Measurements from ENCODE around the gene EPN3. TPM values are rescaled to one million over a fixed set of nuclear protein-coding genes. Genes with fewer than 3 reads are reported as not detected.
A peak's percentile ranks its signal among the peaks of the same experiment; 100 is the strongest.

EPN3 gene
- total RNA-seq, 2 donors from 2014 or later: 18.3 to 79.8 TPM

DNA sequence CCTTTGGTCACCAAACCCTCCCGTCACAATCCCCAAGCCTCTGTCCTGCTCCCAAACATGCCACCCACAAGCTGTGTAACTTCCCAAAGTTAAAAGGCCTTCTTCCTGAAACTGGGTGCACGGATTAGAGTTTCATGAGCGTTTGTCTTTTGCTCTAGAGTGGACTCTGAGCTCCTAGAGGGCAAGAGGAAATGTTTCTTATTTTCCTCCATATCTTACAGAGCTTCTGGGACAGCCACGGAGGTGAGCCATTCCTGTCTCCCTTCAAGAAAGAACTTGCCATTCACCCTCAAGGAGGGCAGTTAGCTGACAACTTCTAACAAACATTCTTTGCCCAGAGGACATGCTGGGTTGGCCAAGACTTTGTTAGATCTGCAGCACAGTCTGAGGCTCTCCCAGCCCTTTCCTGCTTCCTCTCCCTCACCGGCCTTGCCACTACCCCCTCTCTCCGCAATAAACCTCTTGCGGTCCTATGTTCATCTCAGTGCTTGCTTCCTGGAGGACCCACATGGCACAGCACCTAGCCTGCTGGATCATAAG is 26.9 kb upstream of the EPN3 start:
- Histone ChIP-seq H3K36me3 (no peaks in the 10 kb centered on the region), H3K27me3 (no peaks in the 10 kb centered on the region), H3K27ac (peak overlapping the region; percentile 60), H3K9ac (ENCODE audit: low read depth in 2 of 2, low read length in 2 of 2) (peak overlapping the region in 1 of 2 donors; percentile 51), H3K4me1 (no peaks in the 10 kb centered on the region), H3K9me3 (no peaks in the 10 kb centered on the region), H3K4me3 (no peak overlapping the region)
- TF ChIP-seq, protein P1, sequence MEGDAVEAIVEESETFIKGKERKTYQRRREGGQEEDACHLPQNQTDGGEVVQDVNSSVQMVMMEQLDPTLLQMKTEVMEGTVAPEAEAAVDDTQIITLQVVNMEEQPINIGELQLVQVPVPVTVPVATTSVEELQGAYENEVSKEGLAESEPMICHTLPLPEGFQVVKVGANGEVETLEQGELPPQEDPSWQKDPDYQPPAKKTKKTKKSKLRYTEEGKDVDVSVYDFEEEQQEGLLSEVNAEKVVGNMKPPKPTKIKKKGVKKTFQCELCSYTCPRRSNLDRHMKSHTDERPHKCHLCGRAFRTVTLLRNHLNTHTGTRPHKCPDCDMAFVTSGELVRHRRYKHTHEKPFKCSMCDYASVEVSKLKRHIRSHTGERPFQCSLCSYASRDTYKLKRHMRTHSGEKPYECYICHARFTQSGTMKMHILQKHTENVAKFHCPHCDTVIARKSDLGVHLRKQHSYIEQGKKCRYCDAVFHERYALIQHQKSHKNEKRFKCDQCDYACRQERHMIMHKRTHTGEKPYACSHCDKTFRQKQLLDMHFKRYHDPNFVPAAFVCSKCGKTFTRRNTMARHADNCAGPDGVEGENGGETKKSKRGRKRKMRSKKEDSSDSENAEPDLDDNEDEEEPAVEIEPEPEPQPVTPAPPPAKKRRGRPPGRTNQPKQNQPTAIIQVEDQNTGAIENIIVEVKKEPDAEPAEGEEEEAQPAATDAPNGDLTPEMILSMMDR (IDR thresholded peaks at IDR 0.05): no peak
- intact Hi-C loops (cut with DNase I): no loop called here
- DNase-seq: no peak

DNA sequence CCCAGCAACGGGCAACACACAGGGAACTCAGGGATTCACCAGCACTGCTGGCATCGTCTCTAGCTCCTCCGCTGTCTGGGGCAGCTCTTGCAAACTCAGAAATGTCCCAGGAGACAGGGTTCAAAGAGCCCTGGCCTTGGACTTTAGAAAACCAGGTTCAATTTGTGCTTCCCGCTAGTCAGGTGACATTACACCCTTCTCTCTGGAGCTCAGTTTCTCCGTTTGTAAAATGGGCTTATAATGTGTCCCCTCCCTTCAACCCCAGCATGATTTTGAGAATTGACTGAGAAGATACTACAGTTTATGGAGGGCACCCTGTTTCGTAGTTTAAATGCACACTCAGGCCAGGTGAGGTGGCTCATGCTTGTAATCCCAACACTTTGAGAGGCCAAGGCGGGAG is 26.2 kb upstream of the EPN3 start:
- H3K9ac ChIP-seq (ENCODE audit: low read depth in 2 of 2, low read length in 2 of 2): peak overlapping the region in 1 of 2 donors; percentile 51
- H3K4me3 ChIP-seq: no peak overlapping the region
- DNase-seq: no peak
- intact Hi-C loops (cut with DNase I): no loop called here
- no peaks in the 10 kb centered on the region for H3K36me3 ChIP-seq
- H3K27ac ChIP-seq: peak overlapping the region; percentile 60
- H3K4me1 ChIP-seq: no peaks in the 10 kb centered on the region
- TF ChIP-seq, protein P1 (IDR thresholded peaks at IDR 0.05): no peak
- H3K9me3 ChIP-seq: no peaks in the 10 kb centered on the region
- no peaks in the 10 kb centered on the region for H3K27me3 ChIP-seq

DNA sequence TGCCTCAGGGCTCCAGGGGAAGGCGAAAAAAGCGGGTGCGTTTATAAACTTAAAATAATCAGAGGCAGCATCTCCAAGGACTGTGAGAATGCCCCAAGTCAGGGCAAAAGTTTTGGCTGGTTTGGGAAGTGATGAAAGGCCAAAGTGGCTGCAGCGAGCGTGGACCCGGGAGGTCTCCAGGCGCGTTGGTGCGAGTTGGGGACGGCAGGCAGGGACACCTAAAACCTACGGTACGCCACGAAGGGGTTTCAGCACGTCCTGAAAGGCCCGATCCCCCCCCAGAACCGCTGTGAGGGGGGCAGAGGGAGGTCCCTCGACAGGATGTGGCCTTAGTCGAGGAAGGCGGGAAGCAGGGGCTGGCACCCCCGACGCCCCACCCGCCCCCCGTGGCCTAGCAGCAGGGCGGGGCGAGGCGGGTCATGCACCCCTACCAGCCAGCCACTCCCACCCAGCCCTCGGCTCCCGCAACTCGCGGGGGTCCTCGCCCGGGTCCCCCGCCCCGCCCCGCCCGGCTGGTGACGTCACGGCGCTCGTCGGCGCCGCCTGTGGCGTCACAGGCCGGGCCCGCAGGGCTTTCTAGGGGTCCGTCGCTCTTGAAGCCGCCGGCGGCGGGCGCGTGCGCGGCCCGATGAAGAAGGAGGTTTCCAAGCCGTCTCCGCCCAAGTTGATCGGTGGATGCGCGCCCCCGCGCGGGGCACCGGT is 24.5 kb upstream of the EPN3 start, which contains the start of gene MYCBPAP:
TSS of gene MYCBPAP (plus strand) at position 569 of the 702 bp plus-strand sequence. CDS start 236 bp downstream, outside the sequence.
- H3K9me3 ChIP-seq: no peaks in the 10 kb centered on the region
- peak; percentile 87 for DNase-seq
- H3K27ac ChIP-seq: peak within 1 kb of the TSS; percentile 25
- TF ChIP-seq, protein P1 (IDR thresholded peaks at IDR 0.05): no peak
- no peaks in the 10 kb centered on the region for H3K36me3 ChIP-seq
- H3K9ac ChIP-seq (ENCODE audit: low read depth in 2 of 2, low read length in 2 of 2): peak within 1 kb of the TSS; percentile 44 to 51
- H3K4me3 ChIP-seq: peak within 1 kb of the TSS; percentile 54
- intact Hi-C loops (cut with DNase I): no loop called here
- H3K4me1 ChIP-seq: no peaks in the 10 kb centered on the region
- H3K27me3 ChIP-seq: no peaks in the 10 kb centered on the region

DNA sequence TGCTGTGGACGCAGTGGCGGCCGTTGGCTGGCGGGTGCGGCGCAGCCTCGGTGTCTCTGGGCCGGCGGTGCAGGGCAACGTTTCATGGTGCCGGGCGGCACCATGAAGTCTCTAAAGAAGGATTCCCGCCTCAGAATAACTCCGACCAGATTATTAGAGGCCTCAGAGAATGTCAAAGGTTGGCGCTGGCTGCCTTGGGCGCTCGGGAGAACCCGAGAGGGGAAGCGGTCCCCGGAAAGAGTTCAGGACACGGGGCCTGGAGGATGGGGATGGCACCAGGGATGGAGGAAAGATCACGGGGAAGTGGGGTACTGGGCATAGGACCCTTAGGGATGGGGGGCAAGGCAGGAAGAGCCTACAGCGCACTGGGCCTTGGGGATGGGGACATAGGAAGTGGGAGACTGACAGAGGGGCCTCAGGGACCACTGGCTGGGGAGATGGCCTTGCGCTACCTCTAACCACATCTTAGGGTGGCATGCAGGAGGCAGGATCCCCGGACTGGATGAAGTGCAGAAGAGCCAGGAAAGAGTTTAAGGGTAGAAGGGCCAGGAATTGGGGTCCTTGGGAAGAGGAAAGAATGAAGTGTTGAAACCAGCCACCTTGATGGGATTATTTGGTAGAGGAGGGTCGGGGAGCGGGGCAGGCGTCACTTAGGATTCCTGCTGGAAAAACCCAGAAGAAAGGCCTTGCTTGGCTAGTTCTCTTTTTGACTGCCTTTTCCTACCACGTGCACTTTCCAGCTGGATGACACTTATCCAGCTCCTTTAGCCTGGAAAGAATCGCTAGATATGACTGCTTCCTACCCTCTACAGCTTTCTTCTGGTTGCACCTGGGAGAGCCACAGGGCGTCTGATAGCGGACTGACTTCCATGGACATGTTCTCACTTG is 23.7 kb upstream of the EPN3 start:
- H3K9me3 ChIP-seq: no peaks in the 10 kb centered on the region
- H3K27me3 ChIP-seq: no peaks in the 10 kb centered on the region
- no peaks in the 10 kb centered on the region for H3K36me3 ChIP-seq
- H3K4me1 ChIP-seq: no peaks in the 10 kb centered on the region
- TF ChIP-seq, protein P1 (IDR thresholded peaks at IDR 0.05): no peak
- intact Hi-C loops (cut with DNase I): no loop called here
- H3K27ac ChIP-seq: peak overlapping the region; percentile 25
- peak overlapping the region; percentile 44 to 51 for H3K9ac ChIP-seq (ENCODE audit: low read depth in 2 of 2, low read length in 2 of 2)
- DNase-seq: no peak
- H3K4me3 ChIP-seq: peak overlapping the region; percentile 54

DNA sequence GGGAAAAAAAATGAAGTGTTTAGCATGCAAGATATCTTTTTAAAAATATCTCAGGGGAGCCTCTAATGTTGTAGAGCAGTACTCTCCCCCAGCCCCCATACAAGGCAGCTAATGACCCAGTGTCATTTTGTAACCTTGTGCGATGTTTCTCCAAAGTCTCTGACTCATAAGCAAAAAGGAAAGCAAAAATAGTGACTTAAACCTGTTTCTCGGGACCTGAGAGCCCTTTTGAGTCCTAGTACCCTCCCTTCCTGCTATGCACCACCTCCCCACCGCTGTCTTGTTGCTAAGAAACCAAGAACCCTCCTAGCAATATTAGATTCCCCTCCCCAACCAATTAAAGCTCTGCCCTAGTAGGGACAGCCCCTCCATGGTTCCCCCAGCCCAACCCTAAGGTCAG is 21.5 kb upstream of the EPN3 start:
- H3K27me3 ChIP-seq: no peaks in the 10 kb centered on the region
- H3K9ac ChIP-seq (ENCODE audit: low read depth in 2 of 2, low read length in 2 of 2): no peak overlapping the region
- no peak for DNase-seq
- H3K27ac ChIP-seq: no peak overlapping the region
- H3K4me1 ChIP-seq: no peaks in the 10 kb centered on the region
- no peak overlapping the region for H3K4me3 ChIP-seq
- TF ChIP-seq, protein P1 (IDR thresholded peaks at IDR 0.05): no peak
- H3K9me3 ChIP-seq: no peaks in the 10 kb centered on the region
- intact Hi-C loops (cut with DNase I): no loop called here
- no peaks in the 10 kb centered on the region for H3K36me3 ChIP-seq
